ENCODE data around the gene POPDC2.

DNA sequence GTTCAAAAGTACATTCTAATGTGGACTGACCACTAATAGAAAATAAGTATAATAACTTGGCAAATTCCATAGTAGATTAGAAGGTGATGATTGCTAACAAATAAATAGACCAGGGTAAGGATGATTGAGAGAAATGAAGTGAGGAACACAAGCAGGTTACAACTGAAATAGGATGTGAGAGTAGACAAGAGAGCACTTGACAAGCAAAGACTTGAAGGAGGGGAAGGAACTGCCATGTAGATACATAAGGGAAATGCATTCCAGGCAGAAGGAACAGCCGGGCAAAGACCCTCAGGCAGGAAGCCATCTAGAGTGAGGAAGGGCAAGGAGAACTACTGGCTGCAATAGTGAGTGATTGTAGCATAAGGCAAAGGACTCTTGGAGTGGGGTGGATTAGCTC, 57.7 kb downstream of the POPDC2 start:
- TF ChIP-seq, protein P1, sequence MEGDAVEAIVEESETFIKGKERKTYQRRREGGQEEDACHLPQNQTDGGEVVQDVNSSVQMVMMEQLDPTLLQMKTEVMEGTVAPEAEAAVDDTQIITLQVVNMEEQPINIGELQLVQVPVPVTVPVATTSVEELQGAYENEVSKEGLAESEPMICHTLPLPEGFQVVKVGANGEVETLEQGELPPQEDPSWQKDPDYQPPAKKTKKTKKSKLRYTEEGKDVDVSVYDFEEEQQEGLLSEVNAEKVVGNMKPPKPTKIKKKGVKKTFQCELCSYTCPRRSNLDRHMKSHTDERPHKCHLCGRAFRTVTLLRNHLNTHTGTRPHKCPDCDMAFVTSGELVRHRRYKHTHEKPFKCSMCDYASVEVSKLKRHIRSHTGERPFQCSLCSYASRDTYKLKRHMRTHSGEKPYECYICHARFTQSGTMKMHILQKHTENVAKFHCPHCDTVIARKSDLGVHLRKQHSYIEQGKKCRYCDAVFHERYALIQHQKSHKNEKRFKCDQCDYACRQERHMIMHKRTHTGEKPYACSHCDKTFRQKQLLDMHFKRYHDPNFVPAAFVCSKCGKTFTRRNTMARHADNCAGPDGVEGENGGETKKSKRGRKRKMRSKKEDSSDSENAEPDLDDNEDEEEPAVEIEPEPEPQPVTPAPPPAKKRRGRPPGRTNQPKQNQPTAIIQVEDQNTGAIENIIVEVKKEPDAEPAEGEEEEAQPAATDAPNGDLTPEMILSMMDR (IDR thresholded peaks at IDR 0.05), result no peak
- no peak for TF ChIP-seq EP300 (IDR thresholded peaks at IDR 0.05)
